HG03066 (cell line): ENCODE measurements around the gene FBL.

ENCODE experiments used
- ATAC-seq: cut with Tn5 transposase; IDR thresholded peaks from one replicate; pipeline ENCODE4 v1.9.1; 2021; ENCODE audit warnings: low read depth; ENCODE audit not compliant: unreplicated experiment

Gene FBL

DNA sequence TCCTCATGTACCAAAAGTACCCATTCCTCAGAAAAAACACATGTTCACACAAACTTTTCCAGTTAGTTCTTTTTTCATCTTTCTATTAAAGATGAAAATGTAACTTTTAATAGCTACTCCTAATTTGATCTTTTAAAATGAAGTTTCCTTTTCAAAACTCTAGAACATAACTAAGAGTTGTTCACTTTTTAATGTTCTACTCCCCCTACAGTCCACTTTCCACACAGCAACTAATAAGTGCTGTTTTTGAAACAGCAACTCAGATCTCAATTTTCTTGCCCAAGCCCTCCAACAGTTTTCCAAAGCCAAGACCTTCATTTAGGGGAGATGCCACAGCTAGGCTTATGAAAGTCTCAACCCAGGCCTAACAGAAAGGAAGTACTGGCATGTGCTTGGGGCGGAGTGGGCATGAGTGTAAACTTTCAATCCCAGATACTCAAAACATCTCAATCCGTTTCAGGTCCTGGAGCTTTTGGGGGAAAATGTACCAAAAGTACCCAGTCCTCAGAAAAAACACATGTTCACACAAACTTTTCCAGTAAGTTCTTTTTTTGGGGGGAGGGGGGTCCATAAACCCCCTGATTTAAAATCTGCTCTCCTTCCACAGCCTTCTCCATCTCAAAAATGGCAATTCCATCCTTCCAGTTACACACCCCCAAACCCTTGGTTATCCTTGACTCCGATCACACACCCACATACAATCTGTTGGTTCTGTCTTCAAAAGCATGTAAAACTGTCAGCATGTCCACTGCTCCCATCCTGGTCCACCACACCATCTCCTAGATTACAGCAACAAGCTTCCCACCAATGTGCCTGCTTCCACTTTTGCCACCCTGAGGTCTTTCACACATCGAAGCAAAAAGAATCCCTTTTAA lies 2.0 kb downstream of the FBL start:
- ATAC-seq, result no peak

DNA sequence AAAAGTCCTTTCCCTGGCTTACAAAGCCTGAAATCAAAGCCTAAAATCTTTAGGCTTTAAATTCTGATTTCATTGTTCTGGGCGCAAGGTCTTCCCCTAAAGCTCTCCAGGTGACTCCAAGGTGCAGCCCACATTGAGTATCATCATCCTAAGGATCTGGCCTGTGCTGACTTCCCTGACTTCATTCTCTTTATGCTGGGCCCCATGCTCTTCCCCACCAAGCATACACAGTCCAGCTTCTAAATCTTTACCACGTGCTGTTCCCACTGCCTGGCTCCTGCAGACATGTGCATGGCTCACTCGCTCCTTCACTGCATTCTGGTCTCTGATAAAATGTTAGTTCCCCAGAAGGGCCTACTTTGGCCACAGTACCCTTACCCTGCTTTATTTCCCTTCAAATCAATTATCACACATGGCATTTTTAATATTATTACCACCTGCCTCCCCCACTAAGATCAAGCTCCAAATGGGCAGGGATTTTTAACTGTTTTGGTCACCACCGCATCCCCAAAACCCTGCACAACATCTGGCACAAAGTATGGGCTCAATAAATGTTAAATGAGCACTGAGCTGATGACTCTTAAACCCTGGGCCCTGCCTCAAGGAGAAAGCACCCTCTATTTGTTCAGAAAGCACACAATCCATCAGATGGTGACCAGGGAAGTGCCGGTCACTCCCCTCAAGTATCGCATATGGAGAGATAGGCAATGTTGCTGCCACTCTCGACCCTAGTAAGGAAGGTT lies 3.3 kb downstream of the FBL start:
- no peak for ATAC-seq

DNA sequence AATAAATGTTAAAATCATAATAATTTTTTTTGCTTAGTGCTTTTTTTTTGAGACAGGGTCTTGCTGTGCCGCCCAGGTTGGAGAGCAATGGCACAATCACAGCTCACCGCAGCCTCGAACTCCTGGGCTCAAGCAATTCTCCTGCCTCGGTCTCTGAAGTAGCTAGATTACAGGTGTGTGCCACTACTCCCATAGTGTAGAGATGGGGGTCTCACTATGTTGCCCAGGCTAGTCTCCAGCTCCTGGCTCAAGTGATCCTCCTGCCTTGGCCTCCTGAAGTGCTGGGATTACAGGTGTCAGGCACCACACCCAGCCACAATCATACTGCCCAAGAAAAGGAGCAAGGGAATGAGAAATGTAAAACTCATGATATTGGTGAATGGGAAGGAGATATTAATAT lies 5.1 kb downstream of the FBL start:
- ATAC-seq, result no peak

DNA sequence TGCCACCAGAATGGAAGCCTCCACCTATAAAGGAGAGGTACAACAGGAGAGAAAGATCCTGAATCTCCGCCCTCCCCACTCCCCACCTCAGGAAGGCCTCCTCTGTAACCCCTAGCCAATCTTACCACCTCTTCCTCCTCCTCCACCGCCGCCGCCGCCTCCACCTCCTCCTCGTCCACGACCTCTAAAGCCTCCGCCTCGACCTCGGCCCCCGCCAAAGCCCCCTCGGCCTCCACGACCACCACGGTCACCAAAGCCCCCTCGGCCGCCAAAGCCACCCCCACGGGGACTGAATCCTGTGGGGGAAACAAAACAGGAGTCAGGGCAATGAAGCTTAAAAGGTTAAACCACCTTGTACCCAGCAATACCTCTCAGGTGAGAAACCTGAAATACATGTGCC lies 5.7 kb downstream of the FBL start:
- no peak for ATAC-seq

DNA sequence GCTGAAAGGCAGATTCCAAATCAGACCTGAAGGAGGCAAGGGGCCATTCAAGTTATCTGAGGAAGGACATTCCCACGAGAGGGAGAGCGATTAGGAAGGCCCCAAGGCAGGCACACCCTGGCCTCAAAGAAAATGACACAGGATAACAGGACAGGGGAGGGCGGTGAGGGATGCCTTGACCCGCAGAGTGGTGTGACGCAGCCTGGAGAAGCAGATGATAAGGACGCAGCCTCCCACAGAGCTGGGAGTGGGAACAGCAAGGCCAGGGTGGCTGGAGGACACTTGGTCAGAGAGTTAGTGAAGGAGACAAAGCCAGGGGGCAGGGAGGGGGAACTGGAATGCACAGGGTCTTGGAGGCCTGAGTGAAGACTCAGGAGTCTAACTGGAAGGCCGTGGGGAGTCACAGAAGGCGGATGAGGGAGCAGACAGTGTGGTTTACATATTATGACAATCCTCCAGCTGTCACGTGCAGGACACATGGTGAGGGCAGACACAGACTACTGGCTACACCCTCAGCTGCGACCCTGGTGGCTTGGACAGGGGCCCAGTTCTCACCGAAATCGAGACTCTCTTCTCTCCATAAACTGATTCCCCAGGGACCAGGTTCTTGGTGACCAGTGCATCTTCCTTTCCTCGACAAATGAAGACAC lies 6.4 kb downstream of the FBL start:
- ATAC-seq, result no peak

DNA sequence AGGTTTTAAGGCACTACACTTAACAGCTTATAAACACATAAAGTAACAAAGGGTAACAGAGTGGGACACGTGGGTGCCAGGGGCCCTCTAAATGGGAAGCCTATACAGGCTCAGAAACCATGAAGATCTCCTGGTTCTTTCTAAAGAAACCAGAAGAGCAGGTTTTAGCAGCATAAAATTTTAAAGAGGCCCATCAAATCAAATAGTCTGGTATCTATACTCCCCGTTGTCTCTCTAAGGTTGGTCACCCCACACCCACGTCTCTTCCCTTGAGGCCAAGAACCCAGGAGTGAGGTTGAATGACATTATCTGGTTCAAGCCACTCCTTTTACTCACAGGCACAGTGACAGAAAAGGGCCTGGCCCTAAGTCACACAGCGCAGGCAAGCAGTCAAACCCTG lies 7.6 kb downstream of the FBL start:
- no peak for ATAC-seq

DNA sequence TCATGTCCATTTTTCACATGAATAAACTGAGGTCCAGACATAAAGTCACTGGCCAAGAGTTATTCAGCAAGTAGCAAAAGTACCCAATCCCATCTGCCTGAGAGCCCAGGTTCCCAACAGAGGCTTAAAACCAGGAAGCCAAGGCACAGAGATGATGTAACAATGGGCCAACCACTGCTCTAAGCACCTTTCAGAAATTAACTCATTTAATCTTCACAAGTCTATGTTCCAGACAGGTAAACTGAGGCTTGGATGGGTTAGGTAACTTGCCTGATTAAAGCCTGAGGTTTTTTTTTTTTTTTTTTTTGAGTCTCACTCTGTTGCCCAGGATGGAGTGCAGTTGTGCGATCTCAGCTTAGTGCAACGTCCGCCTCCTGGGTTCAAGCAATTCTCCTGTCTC lies 8.2 kb downstream of the FBL start:
- no peak for ATAC-seq

DNA sequence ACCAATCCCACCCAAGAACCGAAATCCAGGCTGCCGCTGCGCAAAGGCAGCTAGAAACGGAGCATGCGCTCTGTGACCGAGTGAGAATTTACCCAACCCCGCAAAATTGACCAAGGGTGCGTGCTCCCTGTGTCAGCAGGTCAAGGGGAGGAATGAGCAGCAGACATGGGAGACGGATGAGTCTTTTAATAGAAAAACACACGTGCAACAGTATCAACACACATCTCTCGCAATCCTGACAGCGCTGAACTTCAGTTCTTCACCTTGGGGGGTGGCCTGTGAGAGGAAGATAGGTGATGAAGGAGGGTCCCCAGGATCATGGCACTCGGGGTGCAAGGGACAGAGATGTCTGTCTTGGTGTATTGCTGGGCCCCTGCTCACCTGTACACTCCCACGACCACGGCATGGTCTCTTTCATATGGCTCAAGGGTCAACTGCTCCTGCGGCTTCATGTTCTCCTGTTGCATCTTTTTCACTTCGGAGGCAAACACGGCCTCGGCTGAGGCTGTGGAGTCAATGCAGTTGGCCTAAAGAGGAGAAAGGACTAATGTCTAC lies 11.8 kb downstream of the FBL start:
- ATAC-seq, result no peak

DNA sequence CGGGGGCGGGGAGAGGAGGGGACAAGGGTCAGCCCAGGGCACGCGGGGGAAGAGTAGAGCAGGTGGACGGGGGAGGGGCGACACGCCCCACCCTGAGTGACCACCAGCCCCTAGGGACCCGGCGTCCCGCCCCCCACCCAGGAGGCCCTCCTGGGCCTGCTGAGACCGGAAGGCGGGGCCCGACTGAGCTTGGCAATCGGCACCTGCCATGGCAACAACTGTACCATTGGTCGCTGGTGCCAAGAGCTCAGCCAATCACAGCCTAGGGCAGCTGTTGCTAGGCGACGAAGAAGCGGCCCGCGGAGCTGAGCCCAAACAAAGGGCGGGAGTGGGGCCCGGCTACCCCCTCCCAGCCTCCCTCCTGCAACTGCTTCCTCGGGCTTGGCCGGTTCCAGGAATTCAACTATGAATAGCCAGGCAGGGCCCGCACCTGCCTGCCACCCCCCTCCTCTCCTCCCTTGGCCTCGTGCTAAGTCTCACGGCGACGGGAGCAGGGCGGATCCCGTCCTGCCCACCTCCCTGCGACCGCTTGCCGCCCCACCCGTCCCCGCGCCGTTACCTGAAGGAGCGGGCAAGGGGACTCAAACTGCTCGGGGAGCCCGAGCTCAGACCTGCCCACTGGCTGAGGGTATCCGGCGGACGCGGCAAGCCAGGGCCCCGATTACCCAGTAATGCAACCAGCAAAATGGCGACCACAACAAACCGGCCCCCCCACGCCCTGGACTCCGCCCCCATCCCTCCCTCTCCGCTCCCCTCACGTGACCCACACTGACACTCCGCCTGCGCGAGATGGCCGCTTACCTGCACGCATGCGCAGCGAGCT lies 12.5 kb downstream of the FBL start, which contains the start of gene DYRK1B:
TSS of gene DYRK1B (minus strand) at position 699 of the 823 bp plus-strand sequence. CDS start 2,295 bp downstream, outside the sequence.
- peak; percentile 86 for ATAC-seq

DNA sequence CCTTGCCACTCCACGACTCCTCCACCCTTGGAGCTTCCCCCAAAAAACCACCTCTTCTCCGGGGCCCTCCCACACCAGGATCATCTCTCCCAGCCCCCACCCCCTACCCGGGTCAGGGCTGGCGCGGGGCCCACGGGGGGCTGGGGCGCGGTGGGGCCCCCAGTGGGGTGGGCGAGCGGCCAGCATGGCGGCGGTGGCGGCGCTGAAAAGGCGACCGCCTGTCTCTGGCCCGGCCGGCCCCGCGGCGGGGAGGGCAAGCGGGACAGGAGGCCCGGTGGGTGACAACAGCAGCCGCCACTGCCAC lies 13.1 kb downstream of the FBL start:
- ATAC-seq, result no peak

DNA sequence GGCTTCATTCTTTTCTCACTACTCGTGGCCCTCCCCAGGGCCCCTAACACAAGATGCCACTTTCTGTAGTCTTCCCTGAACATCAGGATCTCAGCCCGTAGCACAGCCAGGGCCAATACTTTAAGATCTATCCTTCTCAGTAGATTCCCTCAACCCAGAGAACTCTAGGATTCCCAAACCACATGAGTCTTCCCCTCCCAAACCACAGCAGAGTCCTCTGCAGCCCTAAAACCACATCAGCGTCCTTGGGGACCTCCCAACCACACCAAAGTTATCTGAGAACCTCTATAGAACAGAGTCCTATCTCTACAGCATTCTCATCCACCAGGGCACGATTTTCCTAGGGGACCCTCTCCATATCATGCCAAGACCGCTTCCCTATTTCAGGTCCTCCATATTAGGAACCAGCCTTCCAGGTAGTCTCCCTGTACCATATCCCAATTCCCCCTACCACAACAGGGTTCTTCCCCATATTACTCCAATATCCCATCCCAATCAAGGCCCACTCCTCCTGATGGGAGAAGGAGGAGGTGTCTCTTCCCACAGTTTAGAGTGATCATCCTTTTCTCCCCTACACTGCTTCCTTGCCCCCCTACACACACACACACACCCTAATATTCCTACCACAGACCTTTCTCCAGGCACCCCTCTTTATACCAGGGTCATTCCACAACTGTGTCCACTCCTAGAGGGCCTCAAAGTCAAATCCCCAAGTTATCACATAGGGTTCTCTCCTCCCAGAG lies 13.7 kb downstream of the FBL start:
- no peak for ATAC-seq

DNA sequence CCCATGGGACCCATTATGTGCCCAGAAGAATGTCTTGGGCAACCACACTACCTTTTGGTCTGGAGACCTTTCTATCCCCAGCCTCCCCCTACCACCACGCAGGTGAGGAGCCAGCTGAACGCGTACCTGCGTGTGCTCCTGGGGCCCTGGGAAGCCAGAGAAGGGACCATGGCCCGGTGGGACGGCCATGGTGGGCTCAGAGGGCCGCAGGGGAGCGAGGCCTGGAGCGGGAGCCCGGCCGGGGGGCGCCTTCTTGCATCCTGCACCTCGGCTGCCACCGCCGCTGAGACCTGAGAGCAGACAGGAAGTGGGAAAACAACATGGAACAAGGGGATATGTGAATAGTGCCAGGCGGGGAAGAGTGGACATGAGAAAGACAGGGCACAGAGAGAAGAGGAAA lies 14.5 kb downstream of the FBL start:
- ATAC-seq, result no peak

DNA sequence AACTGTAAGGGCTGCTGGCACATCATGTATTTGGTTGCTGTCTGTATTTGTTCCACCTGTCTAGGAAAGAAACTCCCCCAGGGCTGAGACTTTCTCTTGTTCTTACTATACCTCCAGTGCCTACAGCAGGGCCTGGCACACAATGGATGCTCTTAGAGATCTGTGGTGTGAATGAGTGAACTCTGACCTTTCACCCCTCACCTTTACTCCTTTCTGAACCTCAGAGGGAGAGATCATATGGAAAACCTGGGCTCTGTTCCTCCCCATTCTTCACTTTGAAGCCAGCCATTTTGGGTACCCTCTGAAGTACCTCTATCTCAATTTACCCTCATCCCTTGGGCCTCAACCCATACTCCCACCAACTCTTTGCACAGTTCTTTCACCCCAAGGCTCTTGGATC lies 15.3 kb downstream of the FBL start:
- no peak for ATAC-seq

DNA sequence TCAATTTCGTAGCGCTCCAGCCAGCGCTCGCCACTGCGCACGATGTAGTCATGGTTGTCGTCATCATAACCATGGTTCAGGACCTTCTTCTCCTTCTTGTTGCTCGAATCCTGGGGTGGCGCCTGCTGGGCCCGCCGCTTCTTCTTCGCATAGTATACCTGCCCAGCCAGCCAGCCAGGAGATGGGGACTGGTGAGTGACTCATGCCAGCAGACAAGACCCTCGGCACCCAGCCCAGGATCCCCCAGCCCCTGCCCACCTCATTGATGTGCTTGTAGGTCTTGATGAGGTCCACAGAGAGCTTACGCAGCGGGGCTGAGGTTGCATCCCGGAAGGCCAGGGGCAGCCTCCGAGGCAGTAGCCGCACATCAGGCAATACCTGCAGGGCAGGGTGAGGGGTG lies 15.8 kb downstream of the FBL start:
- no peak for ATAC-seq

DNA sequence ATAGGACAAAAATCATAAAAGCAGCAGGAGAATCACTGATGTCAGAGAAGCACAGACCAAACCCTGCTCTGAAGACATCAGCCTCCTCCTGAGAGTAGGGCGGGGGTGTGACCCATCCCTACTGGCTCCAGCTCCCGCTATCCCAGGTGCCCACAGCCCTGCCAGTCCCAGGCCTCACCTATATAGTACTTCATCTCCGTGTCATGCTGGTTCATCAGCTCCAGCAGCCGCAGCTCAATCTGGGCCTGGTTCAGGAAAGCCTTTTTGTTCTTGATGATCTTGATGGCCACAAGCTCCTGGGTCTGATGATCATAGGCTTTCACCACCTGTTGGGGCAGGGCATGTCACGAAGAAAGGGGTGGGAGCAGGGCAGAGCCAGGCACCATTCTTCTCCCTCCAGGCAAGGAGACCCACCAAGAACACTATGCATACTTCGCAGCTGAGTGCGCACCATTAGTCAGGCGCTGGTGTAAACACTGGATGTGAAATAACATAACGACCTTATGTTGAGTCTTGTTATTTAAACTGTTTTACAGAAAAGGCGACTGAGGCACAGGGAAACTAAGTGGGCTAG lies 16.4 kb downstream of the FBL start:
- no peak for ATAC-seq

DNA sequence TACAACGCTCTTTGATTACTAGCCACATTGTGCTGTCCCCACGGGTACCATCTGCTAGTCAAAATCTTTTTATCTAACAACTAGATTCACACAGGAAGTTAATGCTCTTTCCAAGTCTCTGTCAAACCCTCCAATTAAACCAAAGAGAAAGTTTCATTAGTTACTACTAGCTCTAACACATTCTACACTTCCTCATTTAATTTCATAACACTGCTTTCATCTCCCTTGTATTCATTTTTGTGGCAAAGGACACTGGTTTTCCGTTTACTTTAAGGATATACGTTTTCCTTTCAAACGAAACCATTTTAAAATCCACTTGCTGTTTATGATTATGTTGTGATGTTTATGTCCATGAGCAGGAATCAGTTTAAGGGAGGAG lies 17.5 kb downstream of the FBL start:
- ATAC-seq, result no peak

DNA sequence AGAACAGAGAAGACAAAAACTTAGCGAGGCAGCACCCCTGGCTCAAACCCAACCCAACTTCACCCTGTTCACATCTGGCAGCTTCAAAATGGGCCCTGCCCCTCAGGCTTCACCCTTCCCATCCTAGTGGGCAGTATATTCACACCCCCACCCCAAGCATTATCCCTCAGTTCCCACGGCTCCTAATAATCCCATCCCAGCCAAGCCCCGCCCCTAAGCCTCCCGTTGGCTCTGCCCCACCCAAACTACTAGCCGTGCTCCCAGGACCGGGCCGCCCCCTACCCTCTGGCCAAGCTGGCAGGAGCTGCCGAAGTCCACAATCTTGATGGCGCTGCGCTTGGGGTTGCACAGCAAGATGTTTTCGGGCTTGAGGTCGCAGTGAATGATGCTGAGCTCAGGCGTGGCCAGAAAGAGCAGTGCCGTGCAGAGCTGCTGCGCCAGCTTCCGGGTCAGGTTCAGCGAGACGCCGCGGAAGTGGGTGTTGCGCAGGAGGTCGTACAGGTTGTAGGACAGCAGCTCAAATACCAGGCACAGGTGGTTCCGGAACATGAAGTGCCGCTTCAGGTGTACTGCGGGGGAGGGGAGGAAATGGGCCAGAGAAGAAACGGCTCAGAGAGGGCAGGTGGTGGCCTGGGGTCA lies 18.0 kb downstream of the FBL start:
- ATAC-seq, result no peak

DNA sequence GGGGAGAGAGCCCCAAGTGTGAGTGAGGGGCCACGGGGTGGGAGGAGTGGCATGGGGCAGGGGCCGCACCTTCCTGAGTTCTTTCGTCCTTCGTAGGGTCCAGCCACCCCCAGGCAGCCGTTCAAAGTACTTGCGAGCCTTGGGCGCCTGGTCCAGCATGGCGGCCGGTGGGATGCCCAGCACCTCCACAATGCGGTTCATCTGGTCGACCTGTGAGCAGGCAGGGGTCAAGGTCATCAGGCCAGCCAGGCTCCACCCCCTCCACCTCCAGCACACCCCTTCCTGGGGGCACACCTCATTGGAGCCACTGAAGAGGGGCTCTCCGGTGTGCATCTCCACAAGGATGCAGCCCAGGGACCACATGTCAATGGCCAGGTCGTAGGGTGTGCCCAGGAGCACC lies 19.0 kb downstream of the FBL start:
- ATAC-seq, result no peak

DNA sequence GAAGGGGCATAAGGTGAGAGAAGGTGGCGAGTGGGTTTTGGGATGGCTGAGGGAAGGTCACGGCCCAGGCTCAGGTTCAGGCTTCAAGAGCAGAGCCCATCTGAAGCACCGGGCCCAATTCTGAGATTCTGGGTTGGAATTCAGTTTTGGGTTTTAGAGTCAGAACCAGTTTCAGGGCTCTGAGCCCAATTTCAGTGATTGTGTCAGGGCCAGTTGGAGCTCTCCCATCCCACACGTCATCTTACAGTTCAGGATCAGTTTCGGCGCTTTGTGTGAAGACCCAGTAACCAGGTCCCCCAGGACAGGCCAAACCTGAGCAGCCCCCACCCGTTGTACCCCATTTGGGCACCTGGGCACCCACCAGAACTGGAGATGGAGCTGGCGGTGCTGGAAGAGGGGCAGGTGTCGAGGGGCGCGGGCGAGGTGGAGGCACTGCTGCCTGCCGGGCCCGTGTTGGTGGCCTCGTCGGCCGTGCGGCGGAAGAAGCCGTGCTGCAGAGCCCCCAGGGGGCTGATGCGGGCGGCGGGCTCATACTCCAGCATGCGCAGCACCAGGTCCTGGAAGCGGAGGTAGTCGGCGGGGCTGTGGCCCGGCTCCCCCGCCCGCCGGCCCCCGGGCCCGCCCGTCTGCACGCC lies 19.8 kb downstream of the FBL start:
- ATAC-seq, result no peak
